IgD-negative memory B cell (primary cell): Measurements from ENCODE around the gene POLR1F. TPM values are rescaled to one million over a fixed set of nuclear protein-coding genes. Genes with fewer than 3 reads are reported as not detected.
"Not testable (repeated sequence)": the region's sequence is repeated elsewhere in the genome, so short reads cannot be mapped to it uniquely, and the experiment has no call there.

ENCODE experiments used
- H3K27ac Mint-ChIP-seq, 3 donors: one replicate each; pipeline ENCODE4 v1.8.0; 2020 to 2022; ENCODE audit warnings: mild to moderate bottlenecking in 3 of 3, mixed read lengths in 3 of 3, moderate library complexity in 1 of 3
- H3K27me3 Mint-ChIP-seq: one replicate; pipeline ENCODE4 v1.8.0; 2021; ENCODE audit warnings: mixed read lengths
- H3K36me3 Mint-ChIP-seq: one replicate; pipeline ENCODE4 v1.8.0; 2020; ENCODE audit warnings: mild to moderate bottlenecking, mixed read lengths
- H3K4me1 Mint-ChIP-seq, 3 donors: one replicate each; pipeline ENCODE4 v1.8.0; 2020 to 2022; ENCODE audit warnings: mixed read lengths in 3 of 3, mild to moderate bottlenecking in 1 of 3
- H3K4me3 Mint-ChIP-seq, 4 donors: one replicate each; pipeline ENCODE4 v1.8.0; 2020 to 2022; ENCODE audit warnings: mild to moderate bottlenecking in 4 of 4, mixed read lengths in 4 of 4, moderate library complexity in 3 of 4
- H3K9me3 Mint-ChIP-seq, 3 donors: one replicate each; pipeline ENCODE4 v1.8.0; 2020 to 2021; ENCODE audit warnings: mixed read lengths in 3 of 3, mild to moderate bottlenecking in 1 of 3
- polyA plus RNA-seq: library from polyadenylated mRNA; unstranded; fragments of 300-500 nt; fragmentation: Illumina TruSeq; gene quantifications from one replicate; pipeline ENCODE4 v1.2.3, GENCODE V29; 2021

POLR1F gene
- polyA plus RNA-seq, 1 donor from 2014 or later: 32.5 TPM

DNA sequence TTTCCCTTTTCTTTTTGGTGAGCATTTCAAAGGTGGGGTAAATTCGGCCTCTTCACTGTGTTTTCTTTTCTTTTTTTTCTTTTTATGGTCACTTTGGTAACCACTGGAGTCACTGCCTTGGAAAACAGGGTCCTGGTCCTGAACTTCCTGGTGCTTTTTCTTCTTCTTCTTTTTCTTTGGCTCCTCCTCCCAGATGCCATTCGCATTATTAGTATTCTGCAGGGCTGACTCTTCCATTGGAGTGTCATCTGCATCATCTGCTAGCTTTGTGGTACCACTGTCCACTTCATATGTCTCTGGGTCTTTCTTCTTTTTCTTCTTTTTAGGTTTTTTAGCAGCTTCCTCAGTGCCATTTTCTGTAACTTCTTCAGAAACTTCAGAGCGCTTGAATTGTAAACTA, 10.5 kb downstream of the POLR1F start:
- Mint-ChIP-seq H3K9me3 (no peaks in the 10 kb centered on the region), H3K27ac (no peak overlapping the region), H3K36me3 (peaks cover 13% of the 10 kb centered on the region)

DNA sequence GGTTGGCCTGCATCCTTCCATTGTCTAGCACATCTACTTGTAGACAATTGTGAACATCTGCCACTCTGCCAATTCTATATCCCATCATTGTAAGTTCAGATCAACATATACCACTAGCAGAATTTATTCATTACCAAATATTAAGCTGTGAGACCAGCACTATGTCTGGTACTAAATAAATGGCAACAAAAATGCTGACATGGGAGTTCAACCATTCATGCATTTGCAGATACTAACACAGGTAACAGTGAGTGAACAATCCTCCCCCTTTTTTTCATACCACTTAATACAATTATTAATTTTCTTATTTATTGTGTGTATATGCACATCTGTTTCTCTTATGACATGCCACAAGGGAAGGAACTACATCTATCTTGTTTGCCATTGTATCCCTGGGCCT, 11.9 kb downstream of the POLR1F start:
- Mint-ChIP-seq H3K27ac (no peak overlapping the region), H3K9me3 (no peaks in the 10 kb centered on the region), H3K4me3 (no peak overlapping the region), H3K36me3 (peaks cover 6% of the 10 kb centered on the region), H3K27me3 (no peaks in the 10 kb centered on the region), H3K4me1 (peaks cover 0 to 1% (median 0%) of the 10 kb centered on the region in 3 donors)

More for the DNA sequence above, 10.5 kb downstream of the POLR1F start:
- H3K4me3 Mint-ChIP-seq: no peak overlapping the region
- peaks cover 0 to 1% (median 0%) of the 10 kb centered on the region in 3 donors for H3K4me1 Mint-ChIP-seq
- no peaks in the 10 kb centered on the region for H3K27me3 Mint-ChIP-seq

DNA sequence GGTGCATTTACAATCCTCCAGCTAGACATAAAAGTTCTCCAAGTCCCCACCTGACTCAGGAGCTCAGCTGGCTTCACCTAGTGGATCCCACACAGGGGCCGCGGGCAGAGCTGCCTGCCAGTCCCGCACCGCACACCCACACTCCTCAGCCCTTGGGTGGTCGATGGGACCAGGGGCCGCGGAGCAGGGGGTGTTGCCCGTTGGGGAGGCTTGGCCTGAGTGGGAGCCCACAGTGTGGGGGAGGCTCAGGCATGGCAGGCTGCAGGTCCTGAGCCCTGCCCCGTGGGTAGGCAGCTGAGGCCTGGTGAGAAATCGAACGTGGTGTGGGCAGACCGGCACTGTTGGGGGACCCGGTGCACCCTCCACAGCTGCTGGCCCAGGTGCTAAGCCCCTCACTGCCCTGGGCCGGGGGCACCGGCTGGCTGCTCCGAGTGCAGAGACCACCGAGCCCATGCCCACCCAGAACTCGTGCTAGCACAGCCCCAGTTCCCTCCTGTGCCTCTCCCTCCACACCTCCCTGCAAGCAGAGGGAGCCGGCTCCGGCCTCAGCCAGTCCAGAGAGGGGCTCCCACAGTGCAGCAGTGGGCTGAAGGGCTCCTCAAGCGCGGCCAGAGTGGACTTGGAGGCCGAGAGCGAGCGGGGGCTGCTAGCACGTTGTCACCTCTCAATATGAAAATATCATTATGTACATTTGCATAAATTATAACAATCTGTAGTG, 16.6 kb downstream of the POLR1F start:
- Mint-ChIP-seq H3K9me3 (peaks cover 0 to 3% (median 0%) of the 10 kb centered on the region in 3 donors), H3K36me3 (peaks cover 1% of the 10 kb centered on the region), H3K27me3 (no peaks in the 10 kb centered on the region), H3K4me1 (no peaks in the 10 kb centered on the region), H3K27ac (no peak overlapping the region), H3K4me3 (no peak overlapping the region)

DNA sequence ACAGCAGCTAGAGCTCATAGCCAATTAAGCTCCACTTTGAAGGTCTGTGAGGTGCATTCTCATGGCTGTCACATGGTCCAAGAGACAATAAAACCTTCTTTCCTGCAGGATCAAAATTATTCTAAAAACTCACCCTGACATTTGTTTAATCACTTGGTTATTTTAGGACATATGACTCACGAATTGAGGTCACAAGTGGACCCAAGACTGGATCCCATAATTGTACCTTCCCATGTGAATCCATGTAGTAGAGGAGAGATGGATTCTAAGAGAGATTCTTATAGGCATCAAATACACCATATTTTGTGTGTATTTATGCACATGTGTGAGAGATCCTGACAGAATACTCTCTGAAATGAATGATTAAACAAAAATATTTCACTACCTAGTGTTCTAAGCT, 18.1 kb downstream of the POLR1F start:
- no peak overlapping the region for H3K27ac Mint-ChIP-seq
- peaks cover 1% of the 10 kb centered on the region for H3K36me3 Mint-ChIP-seq

DNA sequence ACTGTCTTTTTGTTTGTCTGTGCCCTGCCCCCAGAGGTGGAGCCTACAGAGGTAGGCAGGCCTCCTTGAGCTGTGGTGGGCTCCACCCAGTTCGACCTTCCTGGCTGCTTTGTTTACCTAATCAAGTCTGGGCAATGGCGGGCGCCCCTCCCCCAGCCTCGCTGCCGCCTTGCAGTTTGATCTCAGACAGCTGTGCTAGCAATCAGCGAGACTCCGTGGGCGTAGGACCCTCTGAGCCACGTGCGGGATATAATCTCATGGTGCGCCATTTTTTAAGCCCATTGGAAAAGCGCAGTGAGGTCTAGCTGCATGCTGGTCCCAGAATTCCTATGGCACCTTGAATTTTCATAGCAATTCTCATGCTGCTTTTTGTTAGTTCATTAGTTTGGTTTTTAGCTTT, 19.7 kb downstream of the POLR1F start:
- not testable (repeated sequence) for H3K27ac Mint-ChIP-seq, H3K4me1 Mint-ChIP-seq, H3K9me3 Mint-ChIP-seq, H3K36me3 Mint-ChIP-seq, H3K27me3 Mint-ChIP-seq, H3K4me3 Mint-ChIP-seq

More for the DNA sequence above, 18.1 kb downstream of the POLR1F start:
- no peaks in the 10 kb centered on the region for H3K4me1 Mint-ChIP-seq
- peaks cover 0 to 3% (median 0%) of the 10 kb centered on the region in 3 donors for H3K9me3 Mint-ChIP-seq
- no peaks in the 10 kb centered on the region for H3K27me3 Mint-ChIP-seq
- no peak overlapping the region for H3K4me3 Mint-ChIP-seq

DNA sequence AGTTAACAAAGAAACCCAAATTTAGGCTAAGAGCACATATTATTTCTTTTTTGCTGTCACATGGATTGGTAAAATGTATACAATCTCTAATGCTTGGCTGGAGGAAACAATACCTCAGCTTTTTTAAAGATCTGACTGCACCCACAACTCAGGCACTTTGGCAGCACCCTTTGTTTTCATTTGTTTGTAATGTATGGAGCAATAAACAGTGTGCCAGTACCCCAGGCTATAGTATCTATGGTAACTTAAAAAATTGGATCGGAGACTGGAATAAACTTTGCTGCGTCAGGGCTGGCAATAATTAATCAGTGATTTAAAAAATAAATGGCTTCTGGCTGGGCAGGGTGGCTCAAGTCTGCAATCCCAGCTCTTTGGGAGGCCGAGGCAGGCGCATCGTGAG, 27.2 kb downstream of the POLR1F start:
- Mint-ChIP-seq H3K36me3 (no peaks in the 10 kb centered on the region), H3K27me3 (no peaks in the 10 kb centered on the region), H3K9me3 (peaks cover 0 to 3% (median 2%) of the 10 kb centered on the region in 3 donors), H3K4me3 (no peak overlapping the region), H3K4me1 (peaks cover 6 to 9% (median 9%) of the 10 kb centered on the region in 3 donors), H3K27ac (no peak overlapping the region)

DNA sequence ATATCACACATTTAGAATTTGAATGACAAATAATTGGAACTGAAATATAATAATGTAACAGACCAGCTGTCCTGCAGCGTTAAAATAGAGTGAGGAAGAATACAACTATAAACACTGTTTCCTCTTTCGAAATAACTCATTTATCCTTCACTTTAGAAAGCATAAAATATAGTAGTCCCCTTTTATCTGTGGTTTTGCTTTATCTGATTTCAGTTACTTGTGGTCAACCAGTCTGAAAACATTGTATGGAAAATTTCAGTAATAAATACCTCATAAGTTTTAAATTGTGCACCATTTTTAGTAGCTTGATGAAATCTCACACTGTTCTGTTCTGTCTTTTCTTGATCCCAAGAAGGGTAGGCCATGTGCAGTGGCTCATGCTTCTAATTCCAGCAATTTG, 31.7 kb downstream of the POLR1F start:
- H3K4me3 Mint-ChIP-seq: no peak overlapping the region
- H3K36me3 Mint-ChIP-seq: no peaks in the 10 kb centered on the region
- no peaks in the 10 kb centered on the region for H3K27me3 Mint-ChIP-seq
- peaks cover 6 to 10% (median 7%) of the 10 kb centered on the region in 3 donors for H3K4me1 Mint-ChIP-seq
- peaks cover 0 to 2% (median under 1%) of the 10 kb centered on the region in 3 donors for H3K9me3 Mint-ChIP-seq
- peak overlapping the region in 1 of 3 donors; percentile 66 for H3K27ac Mint-ChIP-seq

DNA sequence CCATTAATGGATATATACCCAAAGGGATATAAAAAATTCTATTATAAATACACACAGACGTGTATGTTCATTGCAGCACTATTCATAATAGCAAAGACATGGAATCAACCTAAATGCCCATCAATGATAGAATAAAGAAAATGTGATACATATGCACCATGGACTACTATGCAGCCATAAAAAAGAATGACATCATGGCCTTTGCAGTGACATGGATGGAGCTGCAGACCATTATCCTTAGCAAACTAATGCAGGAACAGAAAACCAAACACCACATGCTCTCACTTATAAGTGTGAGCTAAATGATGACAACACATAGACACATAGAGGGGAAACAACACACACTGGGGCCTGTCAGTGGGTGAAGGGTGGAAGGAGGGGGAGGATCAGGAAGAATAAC, 33.0 kb downstream of the POLR1F start:
- H3K9me3 Mint-ChIP-seq: no peaks in the 10 kb centered on the region
- peaks cover 6 to 10% (median 7%) of the 10 kb centered on the region in 3 donors for H3K4me1 Mint-ChIP-seq
- H3K27ac Mint-ChIP-seq: no peak overlapping the region
- no peaks in the 10 kb centered on the region for H3K36me3 Mint-ChIP-seq
- H3K4me3 Mint-ChIP-seq: no peak overlapping the region
- no peaks in the 10 kb centered on the region for H3K27me3 Mint-ChIP-seq

DNA sequence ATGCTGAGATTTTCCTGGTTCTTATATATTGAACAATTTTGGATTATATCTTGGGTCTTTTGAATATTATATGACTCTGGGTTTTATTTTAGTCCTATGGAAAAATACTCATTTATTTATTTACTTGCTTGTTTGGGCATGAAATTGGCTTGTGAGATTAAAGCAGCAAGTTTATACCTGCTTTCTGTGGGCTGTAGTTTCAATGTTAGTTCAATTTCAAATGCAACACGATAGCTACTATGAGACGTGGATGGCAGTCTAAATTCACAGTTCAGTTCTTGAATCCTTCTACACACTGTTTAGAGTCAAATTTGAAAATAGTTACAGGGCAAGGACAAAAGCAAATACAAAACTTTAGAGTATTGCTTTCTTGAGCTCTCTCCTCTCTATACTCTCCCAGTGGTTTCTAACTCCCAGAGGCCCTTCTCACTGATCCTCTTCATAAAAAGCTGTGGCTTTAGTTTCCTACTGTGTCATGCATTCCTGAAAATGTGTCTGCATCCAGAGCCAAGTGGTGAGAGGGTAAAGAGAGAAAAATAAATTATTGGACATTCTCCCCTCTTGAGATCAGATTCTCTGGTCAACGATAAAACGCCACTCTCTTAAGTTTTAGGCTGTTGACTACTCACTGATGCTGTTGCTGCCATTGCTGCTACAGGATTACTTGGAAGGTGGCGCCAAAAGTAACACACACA, 34.4 kb downstream of the POLR1F start:
- Mint-ChIP-seq H3K27me3 (no peaks in the 10 kb centered on the region), H3K4me3 (no peak overlapping the region), H3K4me1 (peaks cover 6 to 10% (median 7%) of the 10 kb centered on the region in 3 donors), H3K9me3 (no peaks in the 10 kb centered on the region), H3K27ac (no peak overlapping the region), H3K36me3 (no peaks in the 10 kb centered on the region)

DNA sequence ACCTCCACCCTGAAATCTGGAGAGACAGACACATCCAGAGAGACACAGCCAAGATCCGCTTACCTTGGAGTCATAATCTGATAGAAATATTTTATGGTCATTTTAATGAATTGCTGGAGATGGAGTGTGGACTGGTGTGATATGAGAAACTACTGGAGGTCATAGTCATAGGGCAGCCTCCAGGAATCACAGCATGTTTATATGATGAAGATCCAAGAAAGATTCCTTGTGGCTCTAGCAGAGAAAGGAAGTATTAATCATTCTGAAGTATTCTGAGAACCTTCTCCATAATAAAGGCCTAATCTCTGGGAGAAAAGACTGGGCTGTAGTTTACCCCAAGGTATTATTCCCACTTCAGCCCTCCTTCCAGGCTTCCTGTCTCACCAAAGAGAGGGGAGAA, 38.0 kb downstream of the POLR1F start:
- Mint-ChIP-seq H3K4me3 (no peak overlapping the region), H3K4me1 (no peaks in the 10 kb centered on the region), H3K9me3 (no peaks in the 10 kb centered on the region), H3K27ac (no peak overlapping the region), H3K36me3 (no peaks in the 10 kb centered on the region), H3K27me3 (no peaks in the 10 kb centered on the region)

DNA sequence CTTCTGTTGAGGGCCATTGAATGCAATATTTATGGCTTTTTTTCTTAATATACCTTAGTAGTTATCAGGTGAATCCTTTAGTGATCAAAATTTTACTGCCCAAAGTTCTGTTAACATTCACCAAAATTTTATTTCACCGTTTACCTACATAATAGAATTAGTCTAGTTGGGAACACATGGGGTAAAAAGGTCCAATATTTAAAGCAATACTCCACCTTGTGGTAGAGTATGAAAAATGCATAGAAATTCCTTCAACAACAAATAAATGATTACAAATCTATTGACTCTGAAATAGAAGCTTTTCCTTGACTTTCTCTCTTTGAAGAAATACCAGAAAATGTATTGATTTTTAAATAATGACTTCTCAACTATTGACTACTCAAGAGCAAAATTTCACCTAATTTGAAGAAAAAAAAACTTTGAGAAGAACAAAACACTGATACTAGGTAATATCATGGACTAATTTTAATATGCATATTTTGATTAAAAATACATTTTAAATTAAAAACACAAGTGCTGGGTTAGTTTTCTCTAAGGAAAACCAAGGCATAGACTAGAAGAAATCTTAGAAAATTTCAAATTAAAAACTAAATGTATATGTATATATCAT, 43.3 kb downstream of the POLR1F start:
- Mint-ChIP-seq H3K27ac (peak overlapping the region in 1 of 3 donors; percentile 47), H3K4me3 (peak overlapping the region in 2 of 4 donors; percentile 68 to 78), H3K9me3 (peaks cover 0 to 1% (median 0%) of the 10 kb centered on the region in 3 donors), H3K27me3 (no peaks in the 10 kb centered on the region), H3K4me1 (peaks cover 19 to 22% (median 20%) of the 10 kb centered on the region in 3 donors), H3K36me3 (no peaks in the 10 kb centered on the region)

DNA sequence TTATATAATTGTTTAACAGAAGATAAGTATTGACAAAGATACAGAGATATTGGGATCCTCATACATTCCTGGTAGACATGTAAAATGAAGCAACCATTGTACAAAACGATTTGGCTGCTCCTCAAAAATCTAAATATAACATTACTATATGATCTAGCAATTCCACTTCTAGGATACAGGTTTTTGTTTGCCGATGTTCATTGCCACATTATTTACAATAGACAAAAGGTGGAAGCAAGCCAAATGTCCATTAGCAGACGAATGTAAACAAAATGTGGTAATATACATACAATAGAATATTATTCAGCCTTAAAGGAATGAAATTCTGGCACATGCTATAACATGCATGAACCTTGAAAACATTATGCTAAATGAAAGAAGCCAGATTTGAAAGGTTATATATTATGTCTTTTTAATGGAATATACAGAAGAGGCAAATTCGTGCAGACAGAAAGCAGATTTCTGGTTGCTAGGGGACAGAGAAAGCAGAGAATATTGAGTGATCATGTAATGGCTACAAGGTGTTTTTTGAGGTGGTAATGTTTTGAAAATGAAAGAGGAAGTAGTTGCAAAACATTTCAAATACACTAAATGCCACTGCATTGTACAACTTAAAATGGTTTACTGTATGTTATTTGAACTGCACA, 44.9 kb downstream of the POLR1F start:
- peaks cover 1% of the 10 kb centered on the region for H3K27me3 Mint-ChIP-seq
- peaks cover 0 to 1% (median 0%) of the 10 kb centered on the region in 3 donors for H3K9me3 Mint-ChIP-seq
- peaks cover 19 to 22% (median 20%) of the 10 kb centered on the region in 3 donors for H3K4me1 Mint-ChIP-seq
- H3K36me3 Mint-ChIP-seq: no peaks in the 10 kb centered on the region
- peak overlapping the region in 2 of 3 donors; percentile 42 to 47 for H3K27ac Mint-ChIP-seq
- H3K4me3 Mint-ChIP-seq: peak overlapping the region; percentile 5 to 64 (median 38)

DNA sequence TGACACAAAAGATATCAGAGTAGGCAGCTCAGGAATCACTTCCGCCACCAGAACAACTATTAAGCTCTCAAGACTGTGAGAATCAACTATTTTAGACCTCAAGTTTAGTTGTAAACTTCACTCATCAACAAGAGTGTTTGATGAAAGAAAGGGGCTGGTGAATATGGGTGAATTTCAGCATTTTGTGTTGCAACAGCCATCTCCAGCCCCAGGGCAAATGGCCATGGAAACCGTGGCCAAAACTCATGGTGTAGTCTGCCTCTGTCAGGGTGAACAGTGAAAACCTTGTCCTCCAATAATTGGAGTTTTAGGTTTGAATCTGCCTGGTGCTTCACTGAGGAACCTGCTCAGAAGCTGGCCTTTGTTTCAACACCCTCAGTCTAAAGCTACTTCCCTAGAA, 60.0 kb downstream of the POLR1F start:
- no peak overlapping the region for H3K4me3 Mint-ChIP-seq
- H3K36me3 Mint-ChIP-seq: no peaks in the 10 kb centered on the region
- H3K4me1 Mint-ChIP-seq: no peaks in the 10 kb centered on the region
- H3K27ac Mint-ChIP-seq: no peak overlapping the region
- peaks cover 8 to 24% (median 11%) of the 10 kb centered on the region in 3 donors for H3K9me3 Mint-ChIP-seq
- H3K27me3 Mint-ChIP-seq: peaks cover 7% of the 10 kb centered on the region
